Ovary (tissue), 9 donors: ENCODE data around the gene FAM161A. TPM values are rescaled to one million over a fixed set of nuclear protein-coding genes. Genes with fewer than 3 reads are reported as not detected.

Source experiments
- DNase-seq, 5 donors: peaks; one replicate each; pipeline ENCODE4 v3.0.0-alpha.2; 2019 to 2020
- H3K27ac ChIP-seq, 2 donors: fragments of 200-600 bp; one replicate each; pipeline versions ENCODE4 v1.5.1 to v1.8.0; 2019 to 2022
- H3K27me3 ChIP-seq: fragments of 200-600 bp; one replicate; pipeline ENCODE4 v1.8.0; 2022
- H3K36me3 ChIP-seq: fragments of 200-600 bp; sonication (generic); one replicate; pipeline ENCODE4 v1.5.1; 2019
- H3K4me1 ChIP-seq: one replicate; pipeline ENCODE4 v1.8.1; 2013; ENCODE audit warnings: mild to moderate bottlenecking, moderate library complexity; ENCODE audit not compliant: insufficient read depth
- H3K4me3 ChIP-seq: fragments of 200-600 bp; sonication (generic); one replicate; pipeline ENCODE4 v1.5.1; 2017
- H3K9me3 ChIP-seq, 2 donors: fragments of 200-600 bp in 1 of 2; sonication (generic) in 1 of 2; one replicate each; pipeline versions ENCODE4 v1.5.1 to v1.8.1; 2013 to 2019; ENCODE audit warnings: mild to moderate bottlenecking in 1 of 2, moderate library complexity in 1 of 2
- EP300 ChIP-seq: sonication (generic); formaldehyde crosslinking; IDR thresholded peaks from one replicate; pipeline ENCODE4 v1.6.1; 2017; ENCODE audit warnings: antibody characterized with exemption
- POLR2A ChIP-seq: fragments of 450-650 bp; IDR thresholded peaks from one replicate; pipeline ENCODE4 v1.6.1; 2017; ENCODE audit warnings: antibody characterized with exemption, mild to moderate bottlenecking, moderate library complexity
- WGBS, 3 donors: extraction: QIAGEN DNeasy Blood & Tissue Kit in 1 of 3; methylation state at CpG; one replicate each; pipeline versions ENCODE4 v1.1.5 to v1.1.7; 2013 to 2017; 5-methylcytosine and 5-hydroxymethylcytosine counted together
- intact Hi-C, 4 donors: fragments of 100-400 bp; cut with DNase I; formaldehyde crosslinking; loops; one replicate each; pipeline versions ENCODE4 v1.11.0 to v1.15.1; 2022 to 2023
- polyA plus RNA-seq, 2 donors: library from polyadenylated mRNA; stranded (reverse); fragments of 200-250 nt in 1 of 2; fragments of 350-450 nt in 1 of 2; fragmentation: Illumina TruSeq in 1 of 2; extraction: RNeasy Lipid Tissue Mini Kit (QIAGEN cat#74804) in 1 of 2; gene quantifications; one replicate each; pipeline ENCODE4 v1.2.3, GENCODE V29; 2013 to 2014
- total RNA-seq, 7 donors: library from RNA; depleted of rRNA in 2 of 7; stranded (reverse); fragments of >200 nt in 2 of 7; fragmentation: NEBNext Ultra II Directional in 3 of 7; extraction: Animal tissue kit (Norgen Biotek cat#: 25700) in 3 of 7; gene quantifications; one replicate each; pipeline versions ENCODE4 v1.1.0 to v1.2.4, GENCODE V29; 2016 to 2023
- TF ChIP-seq, protein P1 (sequence below), 3 donors: fragments of 450-650 bp in 2 of 3; fragments of 200-600 bp in 1 of 3; IDR thresholded peaks; one replicate each; pipeline versions ENCODE4 v1.5.1 to v1.8.0; 2016 to 2022; ENCODE audit warnings: antibody characterized with exemption in 3 of 3, mild to moderate bottlenecking in 1 of 3
- donor health status: DM: no; HTN: no; CAD: no; lungs with moderate emphysema.
- donor health status: DM: no; HTN: no; CAD: no.
- donor health status: Bipolar disorder and iron deficiency.
- donor health status: DM: yes; HTN: yes; CAD: no.
- donor health status: DM: no; HTN: no; CAD: no.
- donor health status: DM: yes; HTN: yes; CAD: no.

FAM161A gene
- total and polyA plus RNA-seq, 9 donors: 4.9 to 9.4 (median 6.7) TPM

DNA sequence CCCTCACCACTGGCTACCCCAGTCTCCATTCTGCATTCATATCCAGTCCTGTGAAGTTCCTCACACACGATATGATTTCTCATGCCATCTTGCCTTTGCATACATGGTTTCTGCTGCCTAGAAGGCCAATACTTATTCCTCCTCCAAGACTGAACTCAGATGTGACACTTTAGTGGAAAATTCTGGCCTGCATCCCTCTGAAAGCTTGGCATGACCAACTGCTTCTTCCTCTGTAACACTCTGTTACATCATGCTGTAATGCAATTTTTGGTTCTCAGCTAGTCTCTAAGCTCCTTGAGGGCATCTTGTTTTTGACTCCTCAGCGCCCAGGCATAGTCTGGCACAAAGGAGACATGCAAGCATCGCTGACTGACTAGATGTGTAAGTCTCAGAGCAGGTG lies 12.6 kb downstream of the FAM161A start:
- Histone ChIP-seq H3K4me3 (no peak overlapping the region), H3K27ac (no peak overlapping the region), H3K36me3 (no peaks in the 10 kb centered on the region), H3K9me3 (no peaks in the 10 kb centered on the region), H3K27me3 (no peaks in the 10 kb centered on the region), H3K4me1 (no peaks in the 10 kb centered on the region)
- 88 to 95% (median 91%) methylated on average over 3 of the region's 3 CpGs for WGBS, 3 donors
- TF ChIP-seq, protein P1, sequence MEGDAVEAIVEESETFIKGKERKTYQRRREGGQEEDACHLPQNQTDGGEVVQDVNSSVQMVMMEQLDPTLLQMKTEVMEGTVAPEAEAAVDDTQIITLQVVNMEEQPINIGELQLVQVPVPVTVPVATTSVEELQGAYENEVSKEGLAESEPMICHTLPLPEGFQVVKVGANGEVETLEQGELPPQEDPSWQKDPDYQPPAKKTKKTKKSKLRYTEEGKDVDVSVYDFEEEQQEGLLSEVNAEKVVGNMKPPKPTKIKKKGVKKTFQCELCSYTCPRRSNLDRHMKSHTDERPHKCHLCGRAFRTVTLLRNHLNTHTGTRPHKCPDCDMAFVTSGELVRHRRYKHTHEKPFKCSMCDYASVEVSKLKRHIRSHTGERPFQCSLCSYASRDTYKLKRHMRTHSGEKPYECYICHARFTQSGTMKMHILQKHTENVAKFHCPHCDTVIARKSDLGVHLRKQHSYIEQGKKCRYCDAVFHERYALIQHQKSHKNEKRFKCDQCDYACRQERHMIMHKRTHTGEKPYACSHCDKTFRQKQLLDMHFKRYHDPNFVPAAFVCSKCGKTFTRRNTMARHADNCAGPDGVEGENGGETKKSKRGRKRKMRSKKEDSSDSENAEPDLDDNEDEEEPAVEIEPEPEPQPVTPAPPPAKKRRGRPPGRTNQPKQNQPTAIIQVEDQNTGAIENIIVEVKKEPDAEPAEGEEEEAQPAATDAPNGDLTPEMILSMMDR (IDR thresholded peaks at IDR 0.05): no peak
- no peak for TF ChIP-seq POLR2A
- TF ChIP-seq EP300: no peak
- DNase-seq: no peak
- intact Hi-C loops: no loop called here

DNA sequence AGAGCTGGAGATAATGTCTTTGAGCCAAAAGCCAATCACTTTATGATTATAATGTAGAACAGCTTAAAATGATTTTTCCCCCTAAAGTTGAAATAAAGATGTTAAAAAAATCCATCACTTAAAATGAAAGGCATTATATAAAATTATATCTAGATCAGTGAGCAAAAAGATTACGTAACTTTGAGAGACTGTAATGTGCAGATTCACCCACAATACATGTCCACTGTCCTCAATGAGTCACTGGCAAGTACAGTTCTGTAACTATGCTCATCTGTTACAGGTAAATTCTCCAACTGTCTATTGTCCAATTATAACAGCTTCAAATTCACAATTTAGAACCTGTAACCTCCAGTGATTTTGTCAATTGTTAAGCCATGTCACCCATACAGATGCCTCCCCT lies 19.0 kb downstream of the FAM161A start:
- H3K36me3 ChIP-seq: no peaks in the 10 kb centered on the region
- WGBS, 3 donors: 44 to 52% (median 47%) methylated on average over 1 of the region's 1 CpG
- no peaks in the 10 kb centered on the region for H3K4me1 ChIP-seq
- no peak overlapping the region for H3K4me3 ChIP-seq
- no peak overlapping the region for H3K27ac ChIP-seq
- intact Hi-C loops: no loop called here
- H3K9me3 ChIP-seq: no peaks in the 10 kb centered on the region
- TF ChIP-seq, protein P1 (IDR thresholded peaks at IDR 0.05): no peak
- TF ChIP-seq EP300: no peak
- no peak for TF ChIP-seq POLR2A
- H3K27me3 ChIP-seq: no peaks in the 10 kb centered on the region
- no peak for DNase-seq

DNA sequence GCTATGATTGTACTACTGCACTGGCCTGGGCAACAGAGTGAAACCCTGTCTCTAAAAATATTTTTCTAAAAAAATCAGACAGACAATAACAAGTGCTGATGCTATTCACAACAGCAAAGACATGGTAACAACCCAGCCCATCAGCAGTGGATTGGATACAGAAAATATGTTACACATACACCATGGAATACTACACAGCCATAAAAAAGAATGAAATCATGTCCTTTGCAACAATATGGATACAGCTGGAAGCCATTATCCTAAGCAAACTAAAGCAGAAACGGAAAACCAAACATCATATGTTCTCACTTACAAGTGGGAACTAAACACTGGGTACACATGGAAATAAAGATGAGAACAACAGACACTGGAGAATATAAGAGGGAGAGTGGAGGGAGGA lies 19.9 kb downstream of the FAM161A start:
- H3K36me3 ChIP-seq: no peaks in the 10 kb centered on the region
- WGBS, 3 donors: 90 to 97% (median 95%) methylated on average over 1 of the region's 1 CpG
- H3K4me1 ChIP-seq: no peaks in the 10 kb centered on the region
- H3K27me3 ChIP-seq: no peaks in the 10 kb centered on the region
- DNase-seq: no peak
- intact Hi-C loops: no loop called here
- TF ChIP-seq EP300 (no peak), POLR2A (no peak)
- TF ChIP-seq, protein P1 (IDR thresholded peaks at IDR 0.05): no peak
- H3K4me3 ChIP-seq: no peak overlapping the region
- H3K27ac ChIP-seq: no peak overlapping the region
- H3K9me3 ChIP-seq: no peaks in the 10 kb centered on the region

DNA sequence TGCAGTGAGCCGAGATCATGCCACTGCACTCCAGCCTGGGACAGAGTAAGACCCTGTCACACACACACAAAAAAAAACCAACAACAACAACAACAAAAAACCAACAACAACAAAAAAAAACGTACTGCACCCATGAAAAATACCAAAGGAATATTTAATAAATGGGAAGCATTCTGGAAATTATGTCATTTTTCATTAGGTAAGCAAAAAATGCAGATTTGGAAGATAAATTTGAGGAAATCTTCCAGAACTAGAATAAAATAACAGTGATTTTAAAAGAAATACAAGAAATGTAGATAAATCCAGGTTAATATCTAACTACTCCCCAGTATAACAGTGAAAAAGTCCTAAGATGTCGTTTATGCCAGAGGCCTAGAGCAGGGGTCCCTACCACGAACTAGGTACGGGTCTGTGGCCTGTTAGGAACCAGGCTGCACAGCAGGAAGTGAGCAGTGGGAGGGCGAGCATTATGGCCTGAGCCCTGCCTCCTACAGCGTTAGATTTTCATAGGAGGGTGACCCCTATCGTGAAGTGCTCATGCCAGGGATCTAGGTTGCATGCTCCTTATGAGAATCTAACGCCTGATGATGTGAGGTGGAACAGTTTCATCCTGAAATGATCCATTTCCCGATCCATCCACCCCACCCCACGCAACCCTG lies 21.5 kb downstream of the FAM161A start:
- no peaks in the 10 kb centered on the region for H3K4me1 ChIP-seq
- no peak for TF ChIP-seq EP300
- TF ChIP-seq POLR2A: no peak
- TF ChIP-seq, protein P1 (IDR thresholded peaks at IDR 0.05): no peak
- H3K4me3 ChIP-seq: no peak overlapping the region
- H3K36me3 ChIP-seq: no peaks in the 10 kb centered on the region
- DNase-seq: no peak
- intact Hi-C loops: no loop called here
- 81 to 83% (median 81%) methylated on average over 11 of the region's 11 CpGs for WGBS, 3 donors
- no peak overlapping the region for H3K27ac ChIP-seq
- H3K9me3 ChIP-seq: no peaks in the 10 kb centered on the region
- no peaks in the 10 kb centered on the region for H3K27me3 ChIP-seq
